HG03342 (cell line): ENCODE measurements around the gene MIA2.
"Not testable (repeated sequence)": the region's sequence is repeated elsewhere in the genome, so short reads cannot be mapped to it uniquely, and the experiment has no call there.

Experiments used
- ATAC-seq: cut with Tn5 transposase; IDR thresholded peaks from one replicate; pipeline ENCODE4 v1.9.1; 2021; ENCODE audit warnings: mild to moderate bottlenecking, moderate library complexity; ENCODE audit not compliant: unreplicated experiment

MIA2 gene

GRCh38 chr14:39233680-39234326 is at the start of gene MIA2:
MIA2 (plus strand) TSS chr14:39233915; CDS start chr14:39234115, 200 bp downstream.
- ATAC-seq, result no peak

- ATAC-seq, result no peak
Observed at GRCh38 chr14:39184628-39185255, 49.0 kb upstream of the MIA2 start.

DNA sequence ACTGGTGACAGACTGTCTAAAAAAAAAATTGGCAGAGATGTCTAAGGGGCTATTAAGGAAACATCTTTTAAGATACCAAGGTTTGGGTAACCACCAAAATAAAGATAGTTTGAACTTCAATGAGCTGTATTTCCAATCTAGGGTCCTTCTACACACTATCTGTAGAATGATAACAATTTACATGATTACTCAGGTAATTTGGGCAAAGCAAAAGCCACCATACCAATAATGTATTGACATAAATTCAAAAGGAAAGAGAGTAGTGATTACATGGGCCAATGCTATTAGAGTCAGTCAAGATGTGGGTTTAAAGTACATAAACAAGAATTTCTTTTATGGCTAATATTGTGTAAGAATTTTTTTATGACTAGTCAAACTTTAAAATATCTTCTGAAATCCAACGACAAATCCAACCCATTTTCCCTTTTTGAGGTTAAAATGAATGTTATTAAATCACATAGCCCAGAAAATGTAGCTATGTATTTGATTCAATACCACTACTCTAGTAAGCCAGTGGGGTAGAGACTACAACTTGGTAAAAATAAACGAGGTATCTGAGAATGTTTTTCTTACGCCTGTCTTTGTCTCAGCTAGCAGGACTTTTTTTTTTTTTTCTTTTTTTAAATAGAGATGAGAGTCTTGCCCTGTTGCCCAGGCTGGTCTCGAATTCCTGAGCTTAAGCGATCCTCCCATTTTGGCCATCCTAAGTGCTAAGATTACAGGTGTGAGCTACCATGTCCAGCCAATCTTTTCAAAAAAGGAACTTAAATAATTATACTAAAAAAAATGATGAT is 48.3 kb upstream of the MIA2 start:
- no peak for ATAC-seq

- ATAC-seq, result no peak
Observed at GRCh38 chr14:39186941-39187525, 46.7 kb upstream of the MIA2 start.

GRCh38 chr14:39203659-39204606 is 29.8 kb upstream of the MIA2 start:
- ATAC-seq, result no peak

DNA sequence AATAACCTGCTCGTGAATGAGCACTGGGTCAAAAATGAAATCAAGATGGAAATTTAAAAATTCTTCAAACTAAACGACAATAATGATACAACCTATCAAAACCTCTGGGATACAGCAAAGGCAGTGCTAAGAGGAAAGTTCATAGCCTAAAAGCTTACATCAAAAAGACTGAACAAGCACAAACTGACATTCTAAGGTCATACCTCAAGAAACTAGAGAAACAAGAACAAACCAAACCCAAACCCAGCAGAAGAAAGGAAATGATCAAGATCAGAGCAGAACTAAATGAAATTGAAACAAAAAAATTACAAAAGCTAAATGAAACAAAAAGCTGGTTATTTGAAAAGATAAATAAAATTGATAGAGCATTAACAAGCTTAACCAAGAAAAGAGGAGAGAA is 26.3 kb upstream of the MIA2 start:
- not testable (repeated sequence) for ATAC-seq

- no peak for ATAC-seq
Observed at GRCh38 chr14:39211109-39211741, 22.5 kb upstream of the MIA2 start.

GRCh38 chr14:39212034-39212433 is 21.7 kb upstream of the MIA2 start:
- ATAC-seq, result no peak

- ATAC-seq, result no peak
Observed at GRCh38 chr14:39212693-39213092, 21.0 kb upstream of the MIA2 start.

- no peak for ATAC-seq
Observed at GRCh38 chr14:39217214-39217879, 16.4 kb upstream of the MIA2 start.

DNA sequence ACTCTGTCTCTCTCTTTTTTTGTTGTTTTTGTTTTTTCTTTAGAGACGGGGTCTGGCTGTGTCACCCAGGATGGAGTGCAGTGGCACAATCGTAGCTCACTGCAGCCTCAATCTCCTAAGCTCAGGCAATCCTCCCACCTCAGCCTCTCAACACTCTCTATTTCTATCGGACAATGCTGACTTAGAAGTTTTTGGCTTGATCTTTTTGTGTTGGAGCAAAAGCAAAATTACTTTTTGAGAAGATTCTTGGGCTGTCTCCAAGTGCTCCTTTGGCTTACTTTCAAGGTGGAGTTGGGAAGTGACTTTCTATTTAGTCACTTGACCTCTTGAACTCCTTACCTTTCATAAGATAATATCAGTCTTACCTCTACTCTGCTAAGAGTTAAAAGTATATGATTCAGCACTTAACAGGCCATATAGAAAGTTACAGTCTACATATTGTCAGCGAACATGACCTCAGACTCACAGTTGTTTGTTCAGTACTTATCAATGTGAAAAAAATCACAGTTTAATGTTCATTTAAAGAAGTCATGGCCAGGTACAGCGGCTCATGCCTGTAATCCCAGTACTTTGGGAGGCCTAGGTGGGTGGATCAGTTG is 15.4 kb upstream of the MIA2 start:
- no peak for ATAC-seq

- ATAC-seq, result no peak
Observed at GRCh38 chr14:39219075-39219499, 14.6 kb upstream of the MIA2 start.

- ATAC-seq, result not testable (repeated sequence)
Observed at GRCh38 chr14:39220473-39220872, 13.2 kb upstream of the MIA2 start.

GRCh38 chr14:39228044-39228443 is 5.7 kb upstream of the MIA2 start:
- ATAC-seq, result no peak

- ATAC-seq, result no peak
Observed at GRCh38 chr14:39228509-39229221, 5.0 kb upstream of the MIA2 start.

DNA sequence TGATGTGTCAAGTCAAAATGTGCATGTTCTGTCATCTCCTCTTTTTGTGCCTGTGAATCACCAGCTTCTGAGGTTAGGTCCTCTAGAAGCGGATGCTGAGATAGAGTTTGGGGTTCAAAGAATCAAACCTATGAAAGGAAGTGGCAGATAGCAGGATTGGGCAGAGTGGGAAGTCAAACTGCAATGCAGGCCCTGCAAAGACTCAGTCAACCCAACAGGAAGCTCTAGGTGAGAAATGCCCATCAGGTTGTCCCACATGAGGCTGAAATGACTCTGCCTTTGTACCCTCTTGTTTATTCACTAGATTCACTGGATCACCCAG is 4.5 kb upstream of the MIA2 start:
- no peak for ATAC-seq

GRCh38 chr14:39229601-39230110 is 4.1 kb upstream of the MIA2 start:
- no peak for ATAC-seq

DNA sequence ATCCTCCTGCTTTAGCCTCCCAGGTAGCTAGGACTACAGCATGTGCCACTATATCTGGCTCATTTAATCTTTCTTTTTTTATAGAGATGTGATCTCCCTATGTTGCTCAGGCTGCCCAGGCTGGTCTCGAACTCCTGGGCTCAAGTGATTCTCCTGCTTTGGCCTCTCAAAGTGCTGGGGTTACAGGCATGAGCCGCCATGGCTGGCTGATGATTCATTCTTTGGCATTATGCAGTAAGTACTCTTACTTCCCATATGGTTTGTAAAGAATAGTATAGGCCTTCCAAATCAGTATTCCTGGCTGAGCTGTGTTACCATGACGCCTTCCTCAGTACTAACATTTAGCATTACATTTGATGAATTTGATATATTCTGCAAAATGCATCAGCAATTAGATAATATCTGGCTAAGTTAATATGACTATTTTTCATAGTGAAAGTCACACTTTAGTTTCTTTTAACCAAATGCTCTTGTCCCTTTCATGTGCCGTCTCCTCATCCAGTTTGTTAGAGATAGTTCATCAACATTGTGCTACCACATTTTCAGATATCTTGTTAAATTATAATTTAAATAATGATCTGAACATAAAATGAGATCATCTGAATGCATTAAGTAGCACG is 3.2 kb upstream of the MIA2 start:
- ATAC-seq, result no peak
